NCI-H2171 (cell line): ENCODE measurements around the gene PCP4.

Experiments
- DNase-seq: peaks from one replicate; lab custom pipeline; 2025; lab: John Stamatoyannopoulos, UW

The PCP4 gene

GRCh38 chr21:39923476-39923875 is 56.2 kb downstream of the PCP4 start:
- DNase-seq: no peak

DNA sequence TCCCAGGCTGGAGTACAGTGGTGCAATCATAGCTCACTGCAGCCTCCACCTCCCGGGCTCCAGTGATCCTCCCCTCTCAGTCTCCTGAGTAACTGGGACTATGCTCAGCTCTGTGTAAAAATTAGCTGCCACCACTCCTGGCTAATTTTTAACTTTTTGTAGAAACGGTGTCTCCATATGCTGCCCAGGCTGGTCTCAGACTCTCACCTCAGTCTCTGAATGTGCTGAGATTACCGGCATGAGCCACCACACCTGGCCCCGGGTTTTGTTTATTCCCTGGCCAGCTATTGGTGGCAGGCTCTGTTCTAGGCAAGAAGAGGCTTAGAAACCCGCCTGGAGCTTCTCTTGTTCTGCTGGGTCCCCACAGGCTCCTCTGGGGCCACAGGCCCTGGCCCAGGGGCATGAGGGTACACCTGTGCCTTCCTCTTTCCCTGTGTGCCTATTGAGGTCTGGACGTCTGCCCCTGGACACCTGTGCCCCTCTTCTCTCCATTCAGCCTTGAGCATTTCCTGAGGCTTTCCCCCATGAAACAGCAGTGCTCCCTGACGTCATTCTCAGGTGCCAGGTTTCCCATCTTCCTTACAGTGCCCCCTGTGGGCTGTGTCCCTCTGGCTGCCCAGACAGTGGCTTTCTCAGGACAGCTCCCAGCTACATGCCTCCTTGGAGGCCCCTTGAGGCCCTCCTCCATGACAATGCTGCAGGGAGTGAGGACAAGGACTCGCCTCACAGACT is 57.5 kb downstream of the PCP4 start:
- no peak for DNase-seq

GRCh38 chr21:39927304-39927886 is 60.2 kb downstream of the PCP4 start:
- no peak for DNase-seq

DNA sequence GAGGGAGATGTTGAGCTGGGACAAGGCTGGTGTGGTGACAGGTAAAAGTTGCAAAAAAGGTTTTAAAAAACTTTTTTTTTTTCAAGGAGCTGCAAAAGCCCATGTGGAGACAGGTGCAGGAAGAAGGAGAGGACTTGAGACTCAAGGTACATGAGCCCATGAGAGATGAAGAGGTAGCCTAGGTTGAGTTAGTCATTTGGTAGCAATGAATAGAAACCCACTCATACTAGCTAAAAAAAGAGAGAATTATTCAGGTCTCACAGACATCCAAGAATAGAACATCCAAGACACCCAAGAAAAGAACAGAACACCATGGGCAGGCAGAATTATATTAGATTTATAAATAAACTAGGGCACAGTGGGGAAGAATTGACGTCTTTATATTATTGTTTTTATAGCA is 65.1 kb downstream of the PCP4 start:
- no peak for DNase-seq

DNA sequence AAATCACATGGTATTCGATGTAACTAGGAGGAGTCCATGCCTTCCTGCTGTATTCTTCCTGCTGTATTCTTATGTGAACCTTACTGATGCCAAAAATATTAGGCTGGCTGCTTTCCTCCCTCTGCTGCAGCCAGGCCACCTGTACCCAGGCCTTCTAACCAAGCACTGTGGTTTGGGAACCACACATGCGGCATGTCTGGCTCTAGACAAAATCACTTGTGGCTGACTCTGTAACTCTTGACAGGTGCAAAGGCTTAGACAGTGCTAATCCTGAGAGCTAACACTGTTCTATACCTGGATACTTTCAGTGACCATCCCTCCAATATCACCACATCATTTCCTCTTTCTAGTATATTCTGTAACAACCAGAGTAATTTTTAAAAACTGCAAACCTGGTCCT is 67.7 kb downstream of the PCP4 start:
- no peak for DNase-seq

DNA sequence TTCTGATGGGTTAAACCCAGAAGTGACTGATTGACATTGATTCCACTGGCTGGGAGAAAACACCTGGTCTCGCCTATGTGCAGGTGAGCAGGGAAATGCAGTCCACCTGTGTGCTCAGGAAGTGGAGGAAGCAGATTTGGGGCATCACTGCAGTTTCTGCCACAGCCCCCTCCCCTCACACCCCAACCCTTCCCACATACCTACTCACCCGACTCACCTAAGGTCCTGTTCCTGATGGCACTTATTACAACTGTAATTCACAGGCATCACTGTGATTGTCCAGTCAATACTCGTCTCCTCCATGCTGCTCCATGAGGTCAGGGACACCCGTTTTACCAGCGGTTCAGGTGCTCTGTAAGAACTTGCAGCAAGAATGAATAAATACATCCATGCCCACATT is 68.5 kb downstream of the PCP4 start:
- no peak for DNase-seq

GRCh38 chr21:39938086-39938625 is 70.9 kb downstream of the PCP4 start:
- no peak for DNase-seq

GRCh38 chr21:39946199-39946598 is 79.0 kb downstream of the PCP4 start:
- peak; percentile 21 for DNase-seq

GRCh38 chr21:39947031-39947430 is 79.8 kb downstream of the PCP4 start:
- DNase-seq: no peak

- no peak for DNase-seq
Measured at GRCh38 chr21:39951183-39952101, 84.2 kb downstream of the PCP4 start.

- no peak for DNase-seq
Measured at GRCh38 chr21:39952265-39952664, 85.0 kb downstream of the PCP4 start.

DNA sequence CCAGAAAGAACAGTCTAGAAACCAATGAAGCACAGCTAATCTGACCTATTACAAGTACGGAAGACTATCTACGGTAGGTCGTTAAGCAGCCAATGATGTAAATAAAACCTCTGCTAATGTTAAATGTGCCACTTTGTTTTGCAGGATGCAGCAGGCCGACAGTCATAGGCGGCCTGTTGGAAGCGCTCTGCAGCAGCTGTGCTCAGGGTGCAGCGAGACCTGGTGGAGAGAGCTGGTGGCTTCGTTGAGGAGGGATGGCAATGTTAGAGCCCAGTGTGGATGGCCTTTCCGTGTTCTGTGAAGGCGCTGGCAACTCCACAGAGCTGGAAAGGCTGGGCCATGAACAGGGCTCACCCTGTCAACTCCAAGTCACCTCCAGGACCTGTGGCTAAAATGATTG is 87.3 kb downstream of the PCP4 start:
- no peak for DNase-seq

- no peak for DNase-seq
Measured at GRCh38 chr21:39955326-39955725, 88.1 kb downstream of the PCP4 start.

- no peak for DNase-seq
Measured at GRCh38 chr21:39956586-39956985, 89.3 kb downstream of the PCP4 start.

DNA sequence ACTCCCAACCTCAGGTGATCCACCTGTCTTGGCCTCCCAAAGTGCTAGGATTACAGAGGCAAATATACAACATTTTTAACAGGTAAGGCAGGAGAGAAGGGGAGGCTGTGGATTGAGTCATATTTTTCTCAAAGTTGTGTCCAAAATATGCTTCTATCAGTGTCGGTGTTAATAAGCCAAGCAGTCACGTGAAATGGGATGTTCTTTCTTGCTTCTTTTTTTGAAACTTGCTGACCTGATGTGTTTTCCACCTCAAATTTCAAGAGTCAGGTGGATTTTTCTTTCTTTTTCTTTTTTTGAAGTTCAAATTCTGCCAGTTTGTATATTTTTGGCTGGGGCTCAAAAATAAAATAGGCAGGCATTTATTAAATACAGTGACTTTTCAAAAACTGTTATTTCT is 91.5 kb downstream of the PCP4 start:
- no peak for DNase-seq

DNA sequence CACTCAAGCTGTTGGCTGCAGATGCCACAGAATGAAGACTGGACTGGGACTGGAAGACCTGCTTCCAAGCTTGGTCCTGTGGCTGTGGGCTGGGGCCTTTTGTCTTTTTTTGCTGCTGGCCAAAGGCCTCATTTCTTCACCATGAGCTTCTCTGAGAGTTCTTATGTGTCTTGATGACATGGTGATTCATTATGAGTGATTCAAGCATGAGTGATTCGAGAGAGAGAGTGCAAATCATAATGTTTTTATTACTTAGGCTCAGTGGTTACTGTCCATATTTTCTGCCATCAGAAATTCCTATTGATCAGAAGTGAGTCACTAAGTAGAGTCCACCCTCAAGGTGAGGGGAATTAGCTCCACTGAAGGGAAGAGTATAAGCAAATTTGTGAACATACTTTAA is 94.0 kb downstream of the PCP4 start:
- DNase-seq: no peak

- no peak for DNase-seq
Measured at GRCh38 chr21:39965026-39965425, 97.8 kb downstream of the PCP4 start.

- DNase-seq: no peak
Measured at GRCh38 chr21:39966786-39967185, 99.5 kb downstream of the PCP4 start.

- no peak for DNase-seq
Measured at GRCh38 chr21:39968010-39968409, 100.8 kb downstream of the PCP4 start.

GRCh38 chr21:39969691-39970364 is 102.6 kb downstream of the PCP4 start:
- no peak for DNase-seq

GRCh38 chr21:39971956-39972355 is 104.7 kb downstream of the PCP4 start:
- DNase-seq: no peak

- no peak for DNase-seq
Measured at GRCh38 chr21:39972471-39972870, 105.2 kb downstream of the PCP4 start.
